HepG2 (cell line): Measurements from ENCODE around the gene RBMS2.
"Not testable (repeated sequence)": the region's sequence is repeated elsewhere in the genome, so short reads cannot be mapped to it uniquely, and the experiment has no call there.

Experiments used
- EHMT2 ChIP-seq: fragments of 200-600 bp; sonication (generic); IDR thresholded peaks from 2 replicates; pipeline ENCODE4 v1.7.0; 2017; ENCODE audit warnings: antibody characterized with exemption, low read depth, low read length, borderline replicate concordance
- EP300 ChIP-seq, 3 experiments: sonication (generic) in 1 of 3; formaldehyde crosslinking in 1 of 3; IDR thresholded peaks; 2 replicates each; pipeline versions ENCODE4 v1.5.1 to v1.6.1; 2011 to 2020; ENCODE audit warnings: low read depth in 2 of 3, low read length in 2 of 3, borderline replicate concordance in 1 of 3, improper control_type of control experiment in 1 of 3, mild to moderate bottlenecking in 1 of 3, missing genetic modification reagents in 1 of 3, moderate library complexity in 1 of 3
- FOXK2 ChIP-seq: fragments of 450-650 bp; IDR thresholded peaks from 2 replicates; pipeline ENCODE4 v1.6.1; 2016
- POLR2A ChIP-seq, 2 experiments: IDR thresholded peaks; 2 replicates each; pipeline ENCODE4 v1.6.1; 2011; ENCODE audit warnings: low read depth in 2 of 2, low read length in 2 of 2, mild to moderate bottlenecking in 1 of 2, moderate library complexity in 1 of 2; ENCODE audit not compliant: insufficient read depth in 1 of 2
- POLR2AphosphoS5 ChIP-seq: IDR thresholded peaks from 2 replicates; pipeline ENCODE4 v1.6.1; 2012; ENCODE audit warnings: low read depth, low read length
- RAD21 ChIP-seq: fragments of 450-650 bp; formaldehyde crosslinking; IDR thresholded peaks from 2 replicates; pipeline ENCODE4 v1.5.0; 2020; ENCODE audit warnings: mild to moderate bottlenecking
- RFXAP ChIP-seq: sonication (generic); formaldehyde crosslinking; IDR thresholded peaks from 2 replicates; pipeline ENCODE4 v1.4.0; 2020; ENCODE audit warnings: missing genetic modification reagents, borderline replicate concordance
- TAF1 ChIP-seq: sonication (generic); formaldehyde crosslinking; IDR thresholded peaks from 2 replicates; pipeline ENCODE4 v1.4.0; 2020; ENCODE audit warnings: missing genetic modification reagents
- XBP1 ChIP-seq: sonication (generic); formaldehyde crosslinking; IDR thresholded peaks from 2 replicates; pipeline ENCODE4 v1.5.0; 2020; ENCODE audit warnings: missing genetic modification reagents
- ZBTB33 ChIP-seq: sonication (generic); formaldehyde crosslinking; IDR thresholded peaks from 2 replicates; pipeline ENCODE4 v1.4.0; 2020; ENCODE audit warnings: missing genetic modification reagents
- ZFP36 ChIP-seq: fragments of 150-350 bp; IDR thresholded peaks from 2 replicates; pipeline ENCODE4 v1.6.1; 2018; ENCODE audit warnings: borderline replicate concordance, low read length, low read depth; ENCODE audit not compliant: partially characterized antibody
- ZNF468 ChIP-seq: sonication (generic); formaldehyde crosslinking; IDR thresholded peaks from 2 replicates; pipeline ENCODE4 v1.8.0; 2022; ENCODE audit warnings: mild to moderate bottlenecking, moderate library complexity, missing genetic modification reagents
- ZNF687 ChIP-seq: sonication (generic); formaldehyde crosslinking; IDR thresholded peaks from 2 replicates; pipeline ENCODE4 v1.5.1; 2020; ENCODE audit warnings: mild to moderate bottlenecking, missing genetic modification reagents, moderate library complexity
- ZNF768 ChIP-seq: sonication (generic); formaldehyde crosslinking; IDR thresholded peaks from 2 replicates; pipeline ENCODE4 v1.4.0; 2020; ENCODE audit warnings: missing genetic modification reagents

GRCh38 chr12:56496704-56497103, 24.9 kb upstream of the RBMS2 start:
- TF ChIP-seq ZNF468 (CRISPR knock-in tag); RFXAP (CRISPR knock-in tag); EHMT2; EP300 (IDR thresholded peaks at IDR 0.05; ENCODE audit: low read depth in 2 of 2, low read length in 2 of 2); EP300 (CRISPR knock-in tag; IDR thresholded peaks at IDR 0.05; ENCODE audit: borderline replicate concordance); RAD21 (CRISPR knock-in tag); TAF1; ZNF687 (CRISPR knock-in tag); ZFP36; XBP1; ZBTB33 (CRISPR knock-in tag); POLR2AphosphoS5; ZNF768 (CRISPR knock-in tag); POLR2A (IDR thresholded peaks at IDR 0.05; ENCODE audit: insufficient read depth in 1 of 2, low read depth in 2 of 2, low read length in 2 of 2); FOXK2: not testable (repeated sequence)
